Measurements from ENCODE around the gene BHLHE40. TPM values are rescaled to one million over a fixed set of nuclear protein-coding genes. Genes with fewer than 3 reads are reported as not detected.

The BHLHE40 gene
- total RNA-seq, 2 donors from 2014 or later = 228 to 369 TPM

DNA sequence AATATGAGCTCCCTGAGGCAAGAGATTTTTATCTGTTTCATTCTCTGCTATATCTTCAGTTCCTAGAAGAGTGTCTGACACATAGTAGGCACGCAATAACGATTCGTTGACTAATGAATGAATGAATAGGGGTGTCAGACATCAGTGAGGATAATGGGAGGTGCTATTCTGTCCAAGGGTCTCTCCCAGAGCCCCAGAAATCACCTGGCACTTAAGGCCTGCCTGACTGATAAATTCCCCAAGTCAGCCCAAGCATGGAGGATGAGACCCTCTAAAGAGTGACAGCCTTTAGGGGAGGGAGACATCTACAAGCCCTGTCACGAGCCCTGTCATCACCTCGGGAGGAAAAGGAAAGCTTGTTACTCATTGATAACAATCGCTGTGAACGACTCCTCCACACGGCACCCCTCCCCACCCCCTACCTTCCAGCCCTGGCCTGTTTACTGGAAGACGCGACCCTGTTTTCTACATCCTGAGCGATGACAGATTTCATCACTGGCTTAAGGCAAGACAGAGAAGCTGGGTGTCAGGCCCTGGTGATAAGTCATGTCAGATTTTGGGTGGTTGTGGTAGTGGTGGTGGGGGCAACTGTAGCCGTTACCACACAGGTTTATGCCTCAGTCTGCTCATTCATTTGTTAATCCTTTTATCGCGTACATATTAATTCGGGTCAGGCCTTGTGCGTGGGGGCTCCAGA lies 23.1 kb downstream of the BHLHE40 start:
- DNase-seq (ENCODE audit: low spot score in 2 of 2) (peak; percentile 51 to 53), ATAC-seq (peak; percentile 30 to 77)
- Mint-ChIP-seq H3K36me3 (peaks cover 0 to 6% of the 10 kb centered on the region in 2 donors), H3K27ac (peak overlapping the region; percentile 51 to 68), H3K9me3 (no peaks in the 10 kb centered on the region)

DNA sequence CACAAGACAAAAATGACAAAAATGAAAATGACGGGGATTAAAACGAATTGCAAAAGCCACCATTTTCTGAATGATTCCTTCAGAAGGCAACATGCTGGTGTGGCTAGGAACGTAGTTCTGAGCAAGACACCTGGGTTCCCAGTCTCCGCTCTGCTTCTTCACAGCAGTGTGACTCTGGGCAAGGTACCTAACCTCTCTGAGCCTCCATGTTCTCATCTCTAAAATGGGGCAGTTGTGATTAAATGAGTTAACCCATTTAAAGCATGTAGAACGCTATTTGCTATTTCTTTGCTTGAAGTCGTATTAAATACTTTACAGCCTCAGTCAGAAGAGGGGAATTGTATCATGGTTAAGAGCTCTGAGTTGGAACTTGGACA lies 23.6 kb downstream of the BHLHE40 start:
- peak in 1 of 2 donors; percentile 3 for DNase-seq (ENCODE audit: low spot score in 2 of 2)
- Mint-ChIP-seq H3K36me3 (peaks cover 0 to 6% of the 10 kb centered on the region in 2 donors), H3K27ac (no peak overlapping the region), H3K9me3 (no peaks in the 10 kb centered on the region)
- ATAC-seq = no peak

DNA sequence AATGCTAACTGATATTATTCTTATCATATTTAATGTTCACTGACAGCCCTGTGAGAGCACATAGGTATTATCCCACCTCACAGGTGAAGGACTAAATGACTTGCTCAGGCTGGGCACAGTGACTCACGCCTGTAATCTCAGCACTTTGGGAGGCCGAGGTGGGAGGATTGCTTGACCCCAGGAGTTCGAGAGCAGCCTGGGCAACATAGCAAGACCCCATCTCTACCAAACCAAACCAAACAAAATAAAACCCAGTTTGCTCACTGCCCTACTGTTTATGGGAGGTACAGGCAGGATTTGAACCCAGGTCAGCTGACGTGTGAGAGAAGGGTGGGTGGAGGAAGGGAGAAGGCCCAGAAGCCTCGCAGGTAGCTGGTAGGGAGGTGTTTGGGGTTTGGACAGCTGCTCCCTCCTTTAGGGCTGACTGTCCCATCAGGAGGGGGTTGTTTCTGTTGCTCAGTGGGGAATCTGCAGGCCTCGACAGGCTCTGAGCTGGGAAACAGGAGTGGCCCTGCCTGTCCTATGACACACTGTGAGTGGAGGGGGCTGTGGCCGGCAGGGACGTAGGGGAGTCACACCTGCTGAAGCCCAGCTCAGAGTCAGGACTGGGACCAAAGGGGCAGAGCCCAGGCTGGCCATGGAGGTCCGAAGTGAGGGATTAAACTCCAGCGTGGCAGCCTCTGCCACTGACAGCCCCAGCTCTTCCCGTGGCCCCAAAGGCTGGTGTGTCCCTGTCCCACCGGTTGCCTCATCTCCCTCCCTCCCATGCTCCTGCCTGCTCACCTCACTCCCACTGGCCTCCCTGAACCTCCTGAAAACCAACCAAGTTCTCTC lies 25.3 kb downstream of the BHLHE40 start:
- peak in 1 of 2 donors; percentile 50 for DNase-seq (ENCODE audit: low spot score in 2 of 2)
- Mint-ChIP-seq H3K27ac (peak overlapping the region; percentile 16 to 25), H3K36me3 (peaks cover 0 to 6% of the 10 kb centered on the region in 2 donors), H3K9me3 (no peaks in the 10 kb centered on the region)
- no peak for ATAC-seq

DNA sequence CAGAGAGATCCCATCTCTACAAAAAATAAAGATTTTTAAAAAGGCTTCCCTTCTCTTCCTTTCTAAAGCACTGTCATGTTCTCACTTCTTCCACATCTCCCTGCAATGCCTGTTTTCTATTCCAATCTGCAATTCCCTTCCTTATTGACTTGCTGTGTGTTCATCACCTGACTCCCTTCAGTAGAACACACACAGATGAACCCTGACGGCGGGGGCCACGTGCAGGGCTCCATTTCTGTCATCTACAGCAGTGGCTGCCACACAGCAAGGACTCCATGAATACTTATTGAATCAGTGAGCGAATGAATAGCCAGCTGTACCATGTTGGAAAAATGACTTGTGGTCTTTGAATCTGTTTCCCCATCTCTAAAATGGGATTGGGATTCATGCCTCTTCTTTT lies 26.1 kb downstream of the BHLHE40 start:
- DNase-seq (ENCODE audit: low spot score in 2 of 2) (peak in 1 of 2 donors; percentile 38), ATAC-seq (no peak)
- H3K27ac Mint-ChIP-seq = peak overlapping the region; percentile 16 to 25
- H3K9me3 Mint-ChIP-seq = no peaks in the 10 kb centered on the region
- peaks cover 0 to 6% of the 10 kb centered on the region in 2 donors for H3K36me3 Mint-ChIP-seq

DNA sequence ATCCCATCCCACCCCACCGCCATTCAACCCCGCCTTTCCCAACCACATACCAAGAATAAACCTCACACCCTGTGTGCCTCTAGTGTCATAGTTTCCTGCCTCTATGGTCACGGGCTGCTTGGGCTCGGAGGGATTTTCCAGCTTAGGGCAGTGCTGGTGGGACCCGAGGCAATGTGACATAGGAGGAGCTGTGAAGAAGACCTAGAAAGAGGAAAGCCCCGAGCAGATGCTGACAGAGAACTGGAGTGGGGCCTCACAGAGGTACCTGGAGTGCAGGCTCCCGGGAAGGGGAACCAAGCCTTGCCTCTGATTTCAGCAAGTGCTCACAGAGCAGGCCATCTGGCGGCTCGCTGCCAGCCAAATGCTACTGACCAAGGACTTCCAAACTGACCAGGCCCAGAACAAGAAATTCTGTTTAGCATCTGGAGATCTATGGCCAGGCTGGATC lies 27.5 kb downstream of the BHLHE40 start:
- no peaks in the 10 kb centered on the region for H3K9me3 Mint-ChIP-seq
- H3K36me3 Mint-ChIP-seq = peaks cover 0 to 6% of the 10 kb centered on the region in 2 donors
- peak; percentile 90 to 97 for ATAC-seq
- DNase-seq (ENCODE audit: low spot score in 2 of 2) = peak; percentile 69 to 88
- H3K27ac Mint-ChIP-seq = peak overlapping the region; percentile 87 to 90

DNA sequence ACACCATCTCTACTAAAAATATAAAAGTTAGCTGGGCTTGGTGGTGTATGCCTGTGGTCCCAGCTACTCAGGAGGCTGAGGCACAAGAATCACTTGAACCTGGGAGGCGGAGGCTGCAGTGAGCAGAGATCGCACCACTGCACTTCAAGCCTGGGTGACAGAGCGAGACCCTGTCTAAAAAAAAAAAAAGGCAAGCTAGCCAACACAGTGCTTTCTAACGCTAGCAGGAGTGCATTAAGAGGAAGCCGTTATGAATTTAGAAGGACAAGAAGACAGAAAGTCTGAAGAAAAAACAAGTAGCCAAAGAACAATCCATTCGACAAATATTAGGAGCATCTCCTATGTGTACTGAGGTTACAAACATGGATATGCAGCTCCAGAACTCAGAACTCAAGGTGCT lies 28.6 kb downstream of the BHLHE40 start:
- Mint-ChIP-seq H3K36me3 (peaks cover 0 to 13% of the 10 kb centered on the region in 2 donors), H3K9me3 (no peaks in the 10 kb centered on the region), H3K27ac (peak overlapping the region in 1 of 2 donors; percentile 87)
- ATAC-seq = no peak
- DNase-seq (ENCODE audit: low spot score in 2 of 2) = peak in 1 of 2 donors; percentile 11

DNA sequence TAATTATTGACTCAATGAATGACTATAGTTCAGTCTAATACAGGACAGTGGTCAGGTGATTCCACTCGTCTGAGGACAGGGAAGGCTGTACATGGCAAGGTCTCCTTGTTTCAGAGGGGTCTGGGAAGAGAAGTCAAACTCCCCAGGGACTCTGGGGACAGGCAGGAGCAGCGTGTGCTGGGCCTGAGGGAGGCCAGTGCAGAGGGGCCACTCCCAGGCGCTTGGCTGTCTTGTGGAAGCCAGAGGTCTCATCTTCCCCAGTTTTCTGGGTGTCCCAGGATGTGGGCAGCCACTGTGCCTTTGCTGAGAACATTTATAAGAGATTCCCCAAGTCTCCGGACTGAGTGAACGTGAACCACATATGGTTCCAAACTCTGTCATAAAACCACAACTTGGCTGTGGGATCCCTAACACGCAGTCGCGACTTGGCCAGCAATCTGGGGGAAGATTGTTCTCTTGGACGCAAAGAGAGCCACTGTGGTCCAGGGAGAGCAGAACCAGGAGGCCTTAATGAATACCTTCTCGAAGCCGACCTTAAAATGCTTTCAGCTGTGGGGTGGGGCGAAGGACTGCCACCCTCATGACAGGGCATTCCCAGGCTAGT lies 30.4 kb downstream of the BHLHE40 start:
- Mint-ChIP-seq H3K36me3 (peaks cover 0 to 13% of the 10 kb centered on the region in 2 donors), H3K27ac (no peak overlapping the region), H3K9me3 (no peaks in the 10 kb centered on the region)
- no peak for ATAC-seq
- peak in 1 of 2 donors; percentile 9 for DNase-seq (ENCODE audit: low spot score in 2 of 2)

DNA sequence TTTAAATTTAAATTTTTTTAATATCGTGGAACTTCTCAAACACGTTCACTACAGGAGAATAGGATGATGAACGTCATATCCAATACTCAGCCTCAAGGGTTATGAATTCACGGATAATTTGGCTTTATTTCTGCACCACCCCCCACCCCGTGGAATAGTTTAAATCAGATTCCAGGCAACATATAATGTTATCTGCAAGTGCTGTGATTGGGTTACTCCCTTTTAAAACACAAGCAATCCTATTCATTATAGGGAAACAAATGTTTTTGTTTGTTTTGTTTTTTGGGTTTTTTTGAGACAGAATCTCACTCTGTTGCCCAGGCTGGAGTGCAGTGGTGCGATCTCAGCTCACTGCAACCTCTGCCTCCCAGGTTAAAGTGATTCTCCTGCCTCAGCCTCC lies 30.9 kb downstream of the BHLHE40 start:
- ATAC-seq (no peak), DNase-seq (ENCODE audit: low spot score in 2 of 2) (peak in 1 of 2 donors; percentile 6)
- Mint-ChIP-seq H3K9me3 (no peaks in the 10 kb centered on the region), H3K36me3 (peaks cover 0 to 11% of the 10 kb centered on the region in 2 donors), H3K27ac (no peak overlapping the region)

DNA sequence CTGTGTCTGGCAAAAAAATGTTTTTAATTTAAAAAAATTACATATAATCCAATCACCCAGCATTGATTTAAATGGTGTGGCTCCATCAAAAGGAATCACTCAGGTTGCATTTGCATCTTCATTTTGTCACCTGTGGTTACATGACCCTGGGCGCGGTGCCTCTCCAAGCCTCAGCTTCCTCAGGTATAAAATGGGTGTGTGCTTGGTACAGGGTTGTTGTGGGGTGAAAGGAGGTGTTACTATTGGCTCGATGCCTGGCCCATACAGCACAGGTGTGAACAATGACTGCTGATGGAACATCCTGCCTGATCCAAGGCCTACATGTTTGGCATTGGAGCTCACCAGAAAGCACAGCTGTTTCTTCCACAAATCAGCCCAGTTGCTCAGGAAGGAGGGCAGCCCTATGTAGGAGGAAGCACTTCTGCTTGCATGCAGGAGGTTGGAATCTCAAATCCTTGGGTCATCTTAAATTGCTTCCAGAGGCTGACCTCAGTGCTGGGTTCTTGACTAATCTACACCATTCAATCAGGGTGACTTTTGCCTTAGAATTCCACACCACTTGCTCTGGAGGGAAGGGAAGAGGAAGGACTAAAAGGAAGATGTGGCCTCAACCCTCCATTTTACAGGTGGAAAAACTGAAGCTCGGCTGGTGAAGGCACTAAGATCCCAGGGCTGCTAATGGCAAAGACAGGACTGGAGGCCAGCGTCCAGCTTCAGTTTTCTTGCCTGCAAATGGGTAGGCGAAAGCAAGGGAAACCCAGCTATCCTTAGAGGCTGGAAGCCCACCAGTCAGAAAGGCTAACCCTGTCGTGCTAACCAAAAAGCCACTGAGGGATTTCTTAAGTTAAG lies 31.7 kb downstream of the BHLHE40 start:
- Mint-ChIP-seq H3K27ac (no peak overlapping the region), H3K9me3 (no peaks in the 10 kb centered on the region), H3K36me3 (peaks cover 0 to 7% of the 10 kb centered on the region in 2 donors)
- DNase-seq (ENCODE audit: low spot score in 2 of 2) (no peak), ATAC-seq (no peak)

DNA sequence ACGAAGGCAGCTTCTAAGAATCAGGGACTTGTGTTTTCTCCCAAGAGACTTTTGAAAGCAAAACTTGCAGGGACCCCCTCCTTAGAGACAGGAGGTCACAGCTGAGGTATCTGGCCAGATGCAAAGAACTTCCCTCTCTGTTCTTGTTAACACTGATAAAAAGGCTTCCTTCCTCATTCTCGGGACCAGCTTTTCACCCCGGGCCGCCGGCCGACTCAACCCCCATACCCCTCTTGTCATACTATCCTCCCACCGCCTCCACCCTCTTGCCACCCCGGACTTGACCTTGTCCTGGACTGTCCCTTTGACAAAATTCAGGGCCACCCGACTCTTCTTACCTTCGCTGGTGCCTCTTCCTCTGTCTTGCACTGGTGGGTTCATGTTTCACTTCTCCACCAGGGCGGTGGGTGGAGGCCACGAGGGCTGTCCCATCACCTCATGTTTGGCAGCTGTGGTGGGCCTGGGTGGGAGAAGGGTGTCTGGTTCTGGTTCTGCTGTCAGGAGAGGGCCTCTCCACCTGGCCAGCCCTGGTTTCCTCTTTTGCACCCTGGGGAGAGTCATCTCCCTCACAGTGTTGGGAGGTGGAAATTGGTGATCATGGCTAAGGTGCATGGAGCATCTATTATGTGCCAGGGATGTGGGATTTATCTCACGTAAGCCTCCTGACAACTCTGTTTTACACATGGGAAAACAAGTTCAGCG lies 32.5 kb downstream of the BHLHE40 start:
- H3K36me3 Mint-ChIP-seq = peaks cover 0 to 7% of the 10 kb centered on the region in 2 donors
- no peaks in the 10 kb centered on the region for H3K9me3 Mint-ChIP-seq
- no peak for ATAC-seq
- DNase-seq (ENCODE audit: low spot score in 2 of 2) = peak in 1 of 2 donors; percentile 55
- peak overlapping the region; percentile 18 to 32 for H3K27ac Mint-ChIP-seq

DNA sequence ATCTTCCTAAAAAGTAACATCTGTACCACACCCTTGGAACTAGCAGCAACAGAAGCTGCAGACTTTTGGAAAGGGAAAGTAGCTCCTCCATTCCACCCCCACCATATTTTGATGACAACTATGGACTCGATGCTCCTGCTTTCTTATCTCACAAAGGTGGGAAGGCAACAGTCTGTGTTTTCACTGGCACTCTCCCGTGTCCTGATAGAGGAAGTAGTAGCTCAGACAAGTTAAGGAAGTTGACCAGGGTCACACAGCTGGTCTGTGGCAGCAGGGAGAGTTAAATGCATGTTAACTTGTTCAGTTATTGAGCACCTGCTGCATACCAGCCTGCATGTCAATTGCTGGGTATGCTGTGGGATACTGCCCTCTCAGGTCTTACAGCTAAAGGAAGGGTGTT lies 33.1 kb downstream of the BHLHE40 start:
- ATAC-seq (no peak), DNase-seq (ENCODE audit: low spot score in 2 of 2) (no peak)
- H3K36me3 Mint-ChIP-seq = peaks cover 0 to 7% of the 10 kb centered on the region in 2 donors
- no peaks in the 10 kb centered on the region for H3K9me3 Mint-ChIP-seq
- H3K27ac Mint-ChIP-seq = peak overlapping the region in 1 of 2 donors; percentile 18

DNA sequence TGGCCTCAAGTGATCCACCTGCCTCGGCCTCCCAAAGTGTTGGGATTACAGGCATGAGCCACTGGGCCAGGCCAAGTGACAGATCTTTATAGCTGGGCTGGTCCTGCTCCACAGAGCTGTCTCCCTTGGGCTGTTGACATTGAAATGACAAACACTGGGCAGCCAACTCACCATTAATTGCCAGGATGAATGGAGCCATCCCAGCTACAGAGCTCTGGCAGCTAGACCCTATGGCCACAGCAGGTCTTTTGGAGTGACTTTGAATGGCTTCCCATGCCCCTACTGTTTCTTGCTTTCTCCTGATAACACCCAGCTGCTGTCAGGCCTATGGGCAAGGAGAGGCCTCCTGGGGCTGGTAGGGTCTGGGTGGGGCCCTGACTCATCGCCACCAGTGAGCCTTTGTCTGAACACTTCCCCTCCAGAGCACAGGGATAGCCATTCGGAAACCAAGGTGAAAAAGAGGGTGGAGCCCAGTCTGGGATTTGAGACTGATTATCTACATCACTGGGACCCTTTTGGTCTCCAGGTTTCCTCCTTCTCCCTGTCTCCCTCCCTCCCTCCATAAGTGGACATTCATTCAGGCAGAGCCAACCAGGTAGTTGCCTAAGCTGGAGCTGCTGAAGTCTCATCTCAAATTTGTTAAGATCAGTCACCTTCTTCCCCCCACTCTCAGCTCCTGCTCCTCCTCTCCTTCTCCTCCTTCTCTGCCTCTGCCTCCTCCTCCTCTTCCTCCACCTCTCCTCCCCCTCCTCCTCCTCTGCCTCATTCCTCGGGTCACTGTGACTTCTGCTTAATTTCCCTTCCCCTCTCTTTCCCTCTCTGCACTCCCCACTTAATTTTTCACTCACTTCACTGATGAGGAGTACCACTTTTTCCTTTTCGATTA lies 34.0 kb downstream of the BHLHE40 start:
- ATAC-seq = peak in 1 of 2 donors; percentile 24

DNA sequence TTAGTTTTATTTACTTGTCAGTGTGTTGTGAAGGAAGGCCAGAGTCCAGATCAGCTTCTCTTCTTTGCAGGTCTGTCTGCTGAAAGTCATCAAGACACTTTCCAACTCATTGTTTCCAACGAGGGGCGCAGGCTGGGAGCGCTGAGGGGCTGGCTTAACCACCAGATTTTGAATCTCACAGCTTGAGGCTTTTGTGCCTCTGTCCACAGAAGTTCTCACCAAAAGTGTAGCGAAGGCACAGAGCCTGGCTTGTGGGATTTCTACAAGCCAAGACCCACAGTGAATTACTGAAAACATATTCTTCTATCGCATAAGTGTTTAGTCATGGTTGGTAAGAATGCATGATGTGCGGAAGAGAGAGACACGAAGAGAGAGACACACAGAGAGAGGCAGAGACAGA lies 35.2 kb downstream of the BHLHE40 start:
- ATAC-seq (no peak), DNase-seq (ENCODE audit: low spot score in 2 of 2) (no peak)
- Mint-ChIP-seq H3K9me3 (no peaks in the 10 kb centered on the region), H3K36me3 (peaks cover 0 to 7% of the 10 kb centered on the region in 2 donors), H3K27ac (peak overlapping the region in 1 of 2 donors; percentile 56)

More for the DNA sequence above, 34.0 kb downstream of the BHLHE40 start:
- DNase-seq (ENCODE audit: low spot score in 2 of 2) = no peak
- H3K27ac Mint-ChIP-seq = no peak overlapping the region
- peaks cover 0 to 7% of the 10 kb centered on the region in 2 donors for H3K36me3 Mint-ChIP-seq
- H3K9me3 Mint-ChIP-seq = no peaks in the 10 kb centered on the region

DNA sequence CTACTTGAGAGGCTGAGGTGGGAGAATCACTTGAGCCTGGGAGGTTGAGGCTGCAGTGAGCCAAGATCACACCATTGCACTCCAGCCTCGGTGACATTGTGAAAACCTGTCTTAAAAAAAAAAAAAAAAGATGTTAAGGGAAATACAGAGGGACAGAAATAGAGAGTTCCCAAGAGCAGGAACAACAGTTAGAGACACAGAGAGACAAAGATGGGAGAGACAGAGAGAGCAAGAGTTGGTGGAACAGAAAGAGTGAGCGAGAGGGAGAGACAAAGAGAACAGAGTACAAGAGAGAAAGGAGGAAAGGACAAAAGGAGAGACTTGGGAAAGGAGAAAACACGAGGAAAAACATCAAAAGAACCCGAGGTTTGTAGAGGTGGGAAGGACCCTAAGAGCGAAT lies 35.8 kb downstream of the BHLHE40 start:
- ATAC-seq (no peak), DNase-seq (ENCODE audit: low spot score in 2 of 2) (no peak)
- H3K9me3 Mint-ChIP-seq = no peaks in the 10 kb centered on the region
- H3K36me3 Mint-ChIP-seq = peaks cover 0 to 7% of the 10 kb centered on the region in 2 donors
- H3K27ac Mint-ChIP-seq = peak overlapping the region; percentile 17 to 56

All from activated naive CD4-positive, alpha-beta T cell treated with anti-CD3 and anti-CD28 coated beads, Interleukin-2, amount 50 U/mL, for 72 hours (primary cell).